ENCODE results near the gene MED12L. TPM values are rescaled to one million over a fixed set of nuclear protein-coding genes. Genes with fewer than 3 reads are reported as not detected.

Gene MED12L
- total RNA-seq, 4 donors from 2014 or later = 0.09 to 3.3 (median 0.13) TPM; not detected in 1

DNA sequence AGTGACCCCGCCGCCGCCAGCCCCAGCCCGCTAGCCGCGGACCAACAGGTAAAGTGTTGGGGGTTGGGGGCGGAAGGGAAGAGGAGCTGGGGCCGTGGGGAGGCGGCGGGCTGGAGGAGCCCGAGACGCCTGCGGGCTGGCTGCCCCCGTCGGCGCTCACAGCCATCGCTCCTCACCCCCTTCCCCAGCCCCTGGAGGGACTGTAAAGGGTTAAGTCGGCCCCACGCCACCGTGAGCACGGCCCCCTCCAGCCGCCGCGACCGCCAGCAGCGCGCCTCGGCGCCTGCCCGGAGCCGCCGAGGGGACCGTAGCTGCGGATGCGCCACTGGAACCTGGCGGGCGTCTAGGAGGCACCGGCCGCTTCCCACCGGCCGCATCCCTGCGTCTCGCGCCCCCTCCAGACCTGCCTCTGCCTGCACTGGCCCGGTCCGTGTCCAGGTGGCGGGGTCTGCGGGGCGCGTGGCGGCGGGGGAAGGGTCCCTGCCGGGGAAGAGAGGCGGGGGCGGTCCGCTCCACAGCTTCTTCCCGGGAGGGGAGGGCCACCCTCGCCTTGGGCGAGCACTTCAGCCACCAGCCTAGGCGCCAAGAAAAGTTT is 522 bp downstream of the MED12L start:
- Histone ChIP-seq H3K27me3 (no peaks in the 10 kb centered on the region), H3K4me1 (peaks cover 0 to 27% (median 14%) of the 10 kb centered on the region in 4 donors), H3K36me3 (no peaks in the 10 kb centered on the region), H3K4me3 (peak overlapping the region; percentile 42 to 80 (median 56)), H3K27ac (peak overlapping the region in 1 of 4 donors; percentile 6), H3K9me3 (no peaks in the 10 kb centered on the region)
- no peak for TF ChIP-seq POLR2A (IDR thresholded peaks at IDR 0.05)
- TF ChIP-seq, protein P1, sequence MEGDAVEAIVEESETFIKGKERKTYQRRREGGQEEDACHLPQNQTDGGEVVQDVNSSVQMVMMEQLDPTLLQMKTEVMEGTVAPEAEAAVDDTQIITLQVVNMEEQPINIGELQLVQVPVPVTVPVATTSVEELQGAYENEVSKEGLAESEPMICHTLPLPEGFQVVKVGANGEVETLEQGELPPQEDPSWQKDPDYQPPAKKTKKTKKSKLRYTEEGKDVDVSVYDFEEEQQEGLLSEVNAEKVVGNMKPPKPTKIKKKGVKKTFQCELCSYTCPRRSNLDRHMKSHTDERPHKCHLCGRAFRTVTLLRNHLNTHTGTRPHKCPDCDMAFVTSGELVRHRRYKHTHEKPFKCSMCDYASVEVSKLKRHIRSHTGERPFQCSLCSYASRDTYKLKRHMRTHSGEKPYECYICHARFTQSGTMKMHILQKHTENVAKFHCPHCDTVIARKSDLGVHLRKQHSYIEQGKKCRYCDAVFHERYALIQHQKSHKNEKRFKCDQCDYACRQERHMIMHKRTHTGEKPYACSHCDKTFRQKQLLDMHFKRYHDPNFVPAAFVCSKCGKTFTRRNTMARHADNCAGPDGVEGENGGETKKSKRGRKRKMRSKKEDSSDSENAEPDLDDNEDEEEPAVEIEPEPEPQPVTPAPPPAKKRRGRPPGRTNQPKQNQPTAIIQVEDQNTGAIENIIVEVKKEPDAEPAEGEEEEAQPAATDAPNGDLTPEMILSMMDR (IDR thresholded peaks at IDR 0.05) = no peak
- DNase-seq = peak in 1 of 3 donors; percentile 41

DNA sequence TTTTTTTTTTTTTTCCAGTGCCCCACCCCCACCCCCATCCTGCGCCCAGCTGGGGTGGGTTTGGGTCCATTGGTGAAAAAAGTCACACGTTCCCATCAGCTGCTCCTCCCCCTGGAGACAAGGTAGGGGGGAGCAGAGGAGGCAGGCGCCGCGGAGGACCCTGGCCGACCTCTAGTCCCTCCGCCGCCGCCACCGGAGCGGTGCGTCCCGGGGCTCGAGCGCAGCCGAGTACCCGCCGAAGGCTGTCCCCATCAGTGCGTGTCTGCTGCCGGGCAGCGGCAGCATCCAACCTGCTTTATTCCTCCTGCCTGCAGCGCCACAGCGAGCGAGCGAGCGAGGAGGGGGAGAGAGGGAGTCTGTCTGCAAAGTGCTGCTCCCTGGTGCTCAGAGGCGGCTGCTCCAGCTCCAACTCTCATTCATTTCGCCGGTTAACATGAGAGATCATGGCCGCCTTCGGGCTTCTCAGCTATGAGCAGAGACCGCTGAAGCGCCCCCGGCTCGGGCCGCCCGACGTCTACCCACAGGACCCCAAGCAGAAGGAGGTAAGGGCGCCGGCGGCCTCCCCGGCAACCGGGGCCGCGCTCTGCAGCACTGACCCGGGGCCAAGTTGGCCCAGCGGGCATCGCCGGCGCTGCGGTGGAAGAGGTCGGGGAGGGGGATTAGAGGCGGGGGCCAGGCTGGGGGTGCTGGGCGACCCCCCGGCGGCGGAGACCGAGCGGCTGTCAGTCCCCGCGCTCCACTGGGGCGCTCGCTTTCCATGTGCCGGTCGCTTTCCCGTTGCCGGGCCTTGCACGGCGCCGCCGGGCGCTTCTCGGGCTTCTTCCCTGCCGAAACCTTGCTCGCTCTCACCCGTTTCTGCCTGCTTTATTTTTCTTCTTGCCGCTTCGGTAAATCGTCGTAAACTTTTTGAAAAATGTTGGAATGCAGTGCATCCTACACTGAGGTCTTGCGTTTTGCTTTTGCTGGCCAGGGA is 1.3 kb downstream of the MED12L start:
- peak; percentile 36 to 69 (median 64) for DNase-seq
- Histone ChIP-seq H3K36me3 (no peaks in the 10 kb centered on the region), H3K9me3 (no peaks in the 10 kb centered on the region), H3K27me3 (no peaks in the 10 kb centered on the region), H3K4me1 (peaks cover 0 to 27% (median 14%) of the 10 kb centered on the region in 4 donors), H3K4me3 (peak overlapping the region; percentile 42 to 80 (median 56)), H3K27ac (no peak overlapping the region)
- TF ChIP-seq, protein P1 (IDR thresholded peaks at IDR 0.05) = peak in 2 of 6 experiments; percentile 16 to 19
- no peak for TF ChIP-seq POLR2A (IDR thresholded peaks at IDR 0.05)

DNA sequence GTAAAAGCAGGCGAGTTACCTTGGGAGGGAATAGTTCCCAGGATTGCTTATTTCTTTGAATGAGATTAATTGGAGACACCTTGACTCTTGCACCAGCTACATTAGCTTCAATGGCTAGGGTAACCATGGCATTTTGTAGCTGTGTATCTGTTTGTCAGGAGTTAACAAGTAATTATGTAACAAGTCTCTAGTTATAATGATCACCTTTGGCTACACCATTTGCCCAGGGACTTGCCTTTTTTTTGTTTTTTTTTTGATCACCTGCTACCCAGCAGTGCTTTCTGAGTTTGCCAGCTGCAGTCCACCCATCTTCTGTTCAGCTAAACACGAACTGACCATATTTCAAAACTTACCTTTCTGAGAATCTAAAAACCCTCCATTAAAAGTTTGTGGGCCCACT is 2.2 kb downstream of the MED12L start:
- no peaks in the 10 kb centered on the region for H3K36me3 ChIP-seq
- H3K27ac ChIP-seq = no peak overlapping the region
- H3K27me3 ChIP-seq = no peaks in the 10 kb centered on the region
- H3K9me3 ChIP-seq = no peaks in the 10 kb centered on the region
- H3K4me1 ChIP-seq = peaks cover 0 to 27% (median 14%) of the 10 kb centered on the region in 4 donors
- TF ChIP-seq, protein P1 (IDR thresholded peaks at IDR 0.05) = no peak
- TF ChIP-seq POLR2A (IDR thresholded peaks at IDR 0.05) = no peak
- no peak overlapping the region for H3K4me3 ChIP-seq
- no peak for DNase-seq

DNA sequence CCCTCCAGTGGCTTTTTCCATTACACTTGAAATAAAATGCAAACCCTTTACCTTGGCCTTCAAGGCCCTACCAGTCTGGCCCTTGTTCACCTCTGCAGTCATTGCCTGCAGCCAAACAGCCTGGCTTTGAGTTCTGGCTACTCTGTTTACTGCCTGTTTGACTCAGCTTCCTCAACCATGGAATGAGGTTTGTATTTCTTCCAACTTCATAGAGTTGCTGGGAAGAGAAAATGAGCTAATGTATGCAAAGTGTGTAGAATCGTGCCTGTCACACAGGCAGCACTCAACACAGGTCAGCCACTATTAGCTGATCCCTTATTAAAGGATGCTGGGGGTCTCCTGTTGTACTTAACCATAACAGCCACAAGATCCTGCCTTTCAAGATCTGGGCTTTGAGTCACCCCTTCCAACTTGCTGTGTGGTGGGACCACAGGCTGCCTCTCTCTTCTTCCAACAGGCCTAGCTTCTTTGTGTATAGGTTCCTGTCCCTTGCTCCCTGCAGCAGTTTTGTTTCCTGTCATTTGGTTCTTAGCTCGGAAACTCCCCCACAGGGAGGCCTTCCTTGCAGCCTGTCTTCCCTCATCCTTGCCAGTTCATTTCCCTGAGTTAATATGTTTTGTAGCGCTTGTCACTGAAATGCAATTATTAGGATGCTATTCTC is 6.4 kb downstream of the MED12L start:
- Histone ChIP-seq H3K4me3 (no peak overlapping the region), H3K27ac (no peak overlapping the region), H3K9me3 (no peaks in the 10 kb centered on the region), H3K36me3 (no peaks in the 10 kb centered on the region), H3K4me1 (peaks cover 0 to 7% (median 2%) of the 10 kb centered on the region in 4 donors), H3K27me3 (no peaks in the 10 kb centered on the region)
- DNase-seq = no peak
- no peak for TF ChIP-seq POLR2A (IDR thresholded peaks at IDR 0.05)
- TF ChIP-seq, protein P1 (IDR thresholded peaks at IDR 0.05) = no peak

DNA sequence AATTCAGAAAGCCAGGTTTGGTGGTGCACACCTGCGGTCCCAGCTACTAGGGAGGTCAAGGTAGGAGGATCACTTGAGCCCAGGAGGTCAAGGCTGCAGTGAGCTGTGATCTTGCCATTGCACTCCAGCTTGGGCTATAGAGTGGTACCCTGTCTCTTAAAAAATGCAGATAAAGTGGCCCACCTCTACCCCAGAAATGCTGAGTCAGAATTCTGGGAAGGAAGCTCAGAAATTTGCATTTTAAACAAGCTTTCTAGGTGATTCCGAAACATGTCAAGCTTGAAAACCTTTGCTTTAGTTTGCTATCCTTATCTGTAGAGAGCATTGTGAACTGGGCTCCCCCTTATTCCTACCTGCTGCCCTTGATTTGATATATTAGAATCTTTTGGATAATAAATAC is 7.7 kb downstream of the MED12L start:
- DNase-seq = no peak
- H3K9me3 ChIP-seq = no peaks in the 10 kb centered on the region
- no peak overlapping the region for H3K4me3 ChIP-seq
- no peaks in the 10 kb centered on the region for H3K36me3 ChIP-seq
- no peaks in the 10 kb centered on the region for H3K27me3 ChIP-seq
- H3K27ac ChIP-seq = no peak overlapping the region
- no peaks in the 10 kb centered on the region for H3K4me1 ChIP-seq
- TF ChIP-seq, protein P1 (IDR thresholded peaks at IDR 0.05) = no peak
- no peak for TF ChIP-seq POLR2A (IDR thresholded peaks at IDR 0.05)

Measured in Peyer's patch (tissue), 4 donors.